KMS-11 (cell line): ENCODE data around the gene PCDHB6.
A peak's percentile ranks its signal among the peaks of the same experiment; 100 is the strongest.
"Not testable (repeated sequence)": the region's sequence is repeated elsewhere in the genome, so short reads cannot be mapped to it uniquely, and the experiment has no call there.

Experiments
- H2AFZ ChIP-seq: fragments of 200-600 bp; sonication (generic); 2 replicates; pipeline ENCODE4 v1.6.1; 2016; ENCODE audit warnings: antibody characterized with exemption, mixed run types, low read depth
- H3K27ac ChIP-seq: fragments of 200-600 bp; sonication (generic); 2 replicates; pipeline ENCODE4 v1.6.1; 2016; ENCODE audit warnings: mild to moderate bottlenecking, mixed run types
- H3K27me3 ChIP-seq: fragments of 200-600 bp; sonication (generic); 2 replicates; pipeline ENCODE4 v1.6.1; 2017; ENCODE audit warnings: mild to moderate bottlenecking, low read depth, mixed run types, moderate library complexity; ENCODE audit not compliant: insufficient read depth
- H3K36me3 ChIP-seq: fragments of 200-600 bp; sonication (generic); 2 replicates; pipeline ENCODE4 v1.6.1; 2017; ENCODE audit warnings: mild to moderate bottlenecking, mixed run types; ENCODE audit not compliant: insufficient read depth
- H3K4me1 ChIP-seq: fragments of 200-600 bp; sonication (generic); 2 replicates; pipeline ENCODE4 v1.6.1; 2016; ENCODE audit warnings: mild to moderate bottlenecking, low read depth, mixed run types; ENCODE audit not compliant: poor library complexity, severe bottlenecking
- H3K4me2 ChIP-seq: fragments of 200-600 bp; sonication (generic); 2 replicates; pipeline ENCODE4 v1.7.0; 2016; ENCODE audit warnings: mild to moderate bottlenecking, mixed run types
- H3K4me3 ChIP-seq: fragments of 200-600 bp; sonication (generic); IDR thresholded peaks from 2 replicates; pipeline ENCODE4 v1.6.1; 2017; ENCODE audit warnings: low read depth, low read length, mixed read lengths; ENCODE audit not compliant: insufficient read depth
- H3K79me2 ChIP-seq: fragments of 200-600 bp; sonication (generic); 2 replicates; pipeline ENCODE4 v1.6.1; 2016; ENCODE audit warnings: low read depth, mixed run types; ENCODE audit not compliant: insufficient read depth
- H3K9ac ChIP-seq: fragments of 200-600 bp; sonication (generic); 2 replicates; pipeline ENCODE4 v1.6.1; 2016; ENCODE audit warnings: mild to moderate bottlenecking, mixed run types
- H4K20me1 ChIP-seq: fragments of 200-600 bp; sonication (generic); 2 replicates; pipeline ENCODE4 v1.6.1; 2016; ENCODE audit warnings: mild to moderate bottlenecking, mixed run types; ENCODE audit not compliant: insufficient read depth
- TF ChIP-seq, protein P1 (sequence below): fragments of 200-600 bp; sonication (generic); conservative IDR thresholded peaks from 2 replicates; pipeline ENCODE4 v1.6.1; 2017; ENCODE audit warnings: low read depth, mild to moderate bottlenecking, antibody characterized with exemption, low read length, moderate library complexity, mixed read lengths

Gene PCDHB6

DNA sequence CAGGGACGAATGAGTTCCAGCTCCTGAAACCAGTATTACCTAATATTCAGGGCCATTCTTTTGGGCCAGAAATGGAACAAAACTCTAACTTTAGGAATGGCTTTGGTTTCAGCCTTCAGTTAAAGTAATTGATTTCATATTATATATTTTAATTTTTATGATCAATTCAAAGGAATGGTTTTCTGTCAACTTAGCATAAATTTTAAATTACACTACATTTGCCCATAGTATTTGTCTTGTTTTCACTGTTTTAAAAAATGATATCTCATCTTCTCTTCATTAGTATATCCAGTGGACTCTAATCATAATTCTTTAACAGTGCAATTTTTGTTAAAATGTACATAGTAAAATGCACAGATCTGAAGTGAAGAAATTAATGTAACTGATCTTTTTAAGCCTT, 30.5 kb downstream of the PCDHB6 start:
- TF ChIP-seq, protein P1, sequence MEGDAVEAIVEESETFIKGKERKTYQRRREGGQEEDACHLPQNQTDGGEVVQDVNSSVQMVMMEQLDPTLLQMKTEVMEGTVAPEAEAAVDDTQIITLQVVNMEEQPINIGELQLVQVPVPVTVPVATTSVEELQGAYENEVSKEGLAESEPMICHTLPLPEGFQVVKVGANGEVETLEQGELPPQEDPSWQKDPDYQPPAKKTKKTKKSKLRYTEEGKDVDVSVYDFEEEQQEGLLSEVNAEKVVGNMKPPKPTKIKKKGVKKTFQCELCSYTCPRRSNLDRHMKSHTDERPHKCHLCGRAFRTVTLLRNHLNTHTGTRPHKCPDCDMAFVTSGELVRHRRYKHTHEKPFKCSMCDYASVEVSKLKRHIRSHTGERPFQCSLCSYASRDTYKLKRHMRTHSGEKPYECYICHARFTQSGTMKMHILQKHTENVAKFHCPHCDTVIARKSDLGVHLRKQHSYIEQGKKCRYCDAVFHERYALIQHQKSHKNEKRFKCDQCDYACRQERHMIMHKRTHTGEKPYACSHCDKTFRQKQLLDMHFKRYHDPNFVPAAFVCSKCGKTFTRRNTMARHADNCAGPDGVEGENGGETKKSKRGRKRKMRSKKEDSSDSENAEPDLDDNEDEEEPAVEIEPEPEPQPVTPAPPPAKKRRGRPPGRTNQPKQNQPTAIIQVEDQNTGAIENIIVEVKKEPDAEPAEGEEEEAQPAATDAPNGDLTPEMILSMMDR = no peak
- H3K79me2 ChIP-seq = no peaks in the 10 kb centered on the region
- no peaks in the 10 kb centered on the region for H3K36me3 ChIP-seq
- no peaks in the 10 kb centered on the region for H3K4me1 ChIP-seq
- no peak overlapping the region for H3K27ac ChIP-seq
- H3K9ac ChIP-seq = no peak overlapping the region
- H3K4me3 ChIP-seq = no peak overlapping the region
- H3K27me3 ChIP-seq = no peaks in the 10 kb centered on the region
- H2AFZ ChIP-seq = no peak overlapping the region
- no peaks in the 10 kb centered on the region for H4K20me1 ChIP-seq
- H3K4me2 ChIP-seq = no peak overlapping the region

- Histone ChIP-seq H4K20me1 (no peaks in the 10 kb centered on the region), H3K36me3 (no peaks in the 10 kb centered on the region), H3K79me2 (no peaks in the 10 kb centered on the region), H3K27me3 (no peaks in the 10 kb centered on the region), H3K4me3 (no peak within 1 kb of the TSS), H3K4me2 (no peak within 1 kb of the TSS), H2AFZ (no peak within 1 kb of the TSS), H3K9ac (no peak within 1 kb of the TSS), H3K27ac (no peak within 1 kb of the TSS), H3K4me1 (no peaks in the 10 kb centered on the region)
- TF ChIP-seq, protein P1 = no peak
Observed at GRCh38 chr5:141182248-141182647, 32.4 kb downstream of the PCDHB6 start, which contains the start of gene PCDHB16. PCDHB16 (plus strand) TSS chr5:141182387; CDS start chr5:141182560, 173 bp downstream.

- H3K79me2 ChIP-seq = not testable (repeated sequence)
Observed at GRCh38 chr5:141184117-141184855, 34.4 kb downstream of the PCDHB6 start.

GRCh38 chr5:141186897-141187512, 37.1 kb downstream of the PCDHB6 start, which contains the start of gene PCDHB9:
PCDHB9 (plus strand) TSS chr5:141187161; CDS start chr5:141187319, 158 bp downstream.
- H3K9ac ChIP-seq = no peak within 1 kb of the TSS
- no peak within 1 kb of the TSS for H2AFZ ChIP-seq
- H3K36me3 ChIP-seq = no peaks in the 10 kb centered on the region
- no peak within 1 kb of the TSS for H3K27ac ChIP-seq
- no peak within 1 kb of the TSS for H3K4me2 ChIP-seq
- H3K4me3 ChIP-seq = no peak within 1 kb of the TSS
- no peaks in the 10 kb centered on the region for H3K27me3 ChIP-seq
- TF ChIP-seq, protein P1 = peak; percentile 70; the same call in 1 of the 2 replicates
- no peaks in the 10 kb centered on the region for H3K79me2 ChIP-seq
- no peaks in the 10 kb centered on the region for H3K4me1 ChIP-seq
- no peaks in the 10 kb centered on the region for H4K20me1 ChIP-seq

More at GRCh38 chr5:141184117-141184855, 34.4 kb downstream of the PCDHB6 start:
- not testable (repeated sequence) for H3K36me3 ChIP-seq, H2AFZ ChIP-seq, H3K9ac ChIP-seq, H3K27ac ChIP-seq, H3K4me1 ChIP-seq, H3K4me3 ChIP-seq, H4K20me1 ChIP-seq, H3K4me2 ChIP-seq, H3K27me3 ChIP-seq

DNA sequence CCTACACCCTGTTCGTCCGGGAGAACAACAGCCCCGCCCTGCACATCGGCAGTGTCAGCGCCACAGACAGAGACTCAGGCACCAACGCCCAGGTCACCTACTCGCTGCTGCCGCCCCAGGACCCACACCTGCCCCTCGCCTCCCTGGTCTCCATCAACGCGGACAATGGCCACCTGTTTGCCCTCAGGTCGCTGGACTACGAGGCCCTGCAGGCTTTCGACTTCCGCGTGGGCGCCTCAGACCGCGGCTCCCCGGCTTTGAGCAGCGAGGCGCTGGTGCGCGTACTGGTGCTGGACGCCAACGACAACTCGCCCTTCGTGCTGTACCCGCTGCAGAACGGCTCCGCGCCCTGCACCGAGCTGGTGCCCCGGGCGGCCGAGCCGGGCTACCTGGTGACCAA, 38.8 kb downstream of the PCDHB6 start:
- not testable (repeated sequence) for H2AFZ ChIP-seq, H4K20me1 ChIP-seq

GRCh38 chr5:141189131-141189530, 39.3 kb downstream of the PCDHB6 start:
- not testable (repeated sequence) for H3K79me2 ChIP-seq, H3K9ac ChIP-seq, H3K4me3 ChIP-seq, H3K27me3 ChIP-seq, H4K20me1 ChIP-seq, H3K27ac ChIP-seq, H3K36me3 ChIP-seq, H3K4me2 ChIP-seq, H2AFZ ChIP-seq, H3K4me1 ChIP-seq

More for the DNA sequence above, 38.8 kb downstream of the PCDHB6 start:
- H3K9ac ChIP-seq, H3K36me3 ChIP-seq, H3K27me3 ChIP-seq, H3K4me1 ChIP-seq, H3K27ac ChIP-seq, H3K79me2 ChIP-seq, H3K4me2 ChIP-seq, H3K4me3 ChIP-seq: not testable (repeated sequence)
